HG02571 (cell line): Measurements from ENCODE around the gene RTN4RL1.

Source experiments
- ATAC-seq: cut with Tn5 transposase; IDR thresholded peaks from one replicate; pipeline ENCODE4 v1.9.1; 2021; ENCODE audit warnings: mild to moderate bottlenecking, moderate library complexity; ENCODE audit not compliant: unreplicated experiment

Gene RTN4RL1

DNA sequence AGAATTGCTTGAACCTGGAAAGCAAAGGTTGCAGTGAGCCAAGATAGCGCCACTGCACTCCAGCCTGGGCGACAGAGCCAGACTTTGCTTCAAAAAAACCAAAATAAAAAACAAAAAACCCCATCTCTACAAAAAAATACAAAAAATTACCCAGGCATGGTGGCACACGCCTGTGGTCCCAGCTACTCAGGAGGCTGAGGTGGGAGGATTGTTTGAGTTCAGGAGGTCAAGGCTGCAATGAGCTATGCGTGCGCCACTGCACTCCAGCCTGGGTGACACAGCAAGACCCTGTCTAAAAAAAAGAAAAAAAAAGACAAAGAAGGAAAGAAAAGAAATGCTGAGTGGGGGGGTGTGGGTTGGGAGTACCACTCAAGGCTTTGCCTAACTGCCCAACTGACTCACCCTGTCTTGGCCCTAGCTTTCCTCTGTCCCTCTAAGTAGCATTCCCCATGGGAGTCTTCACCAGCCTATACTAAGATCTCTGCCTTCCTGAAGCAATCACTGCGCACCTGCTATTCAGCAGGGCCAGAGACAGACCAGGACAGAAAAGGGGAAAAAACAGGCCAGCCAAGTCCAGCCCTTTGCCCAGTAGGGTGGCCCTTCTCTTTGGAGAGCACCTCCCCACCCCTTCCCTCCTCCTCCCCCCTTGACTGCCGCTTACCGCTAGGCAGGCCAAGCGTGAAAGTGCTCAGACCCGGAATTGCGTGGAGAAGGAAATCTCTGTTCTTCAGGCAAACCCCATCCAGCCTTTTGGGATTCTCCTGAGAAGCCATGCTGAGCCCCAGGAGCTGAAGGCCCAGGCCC lies 45.8 kb downstream of the RTN4RL1 start:
- no peak for ATAC-seq

DNA sequence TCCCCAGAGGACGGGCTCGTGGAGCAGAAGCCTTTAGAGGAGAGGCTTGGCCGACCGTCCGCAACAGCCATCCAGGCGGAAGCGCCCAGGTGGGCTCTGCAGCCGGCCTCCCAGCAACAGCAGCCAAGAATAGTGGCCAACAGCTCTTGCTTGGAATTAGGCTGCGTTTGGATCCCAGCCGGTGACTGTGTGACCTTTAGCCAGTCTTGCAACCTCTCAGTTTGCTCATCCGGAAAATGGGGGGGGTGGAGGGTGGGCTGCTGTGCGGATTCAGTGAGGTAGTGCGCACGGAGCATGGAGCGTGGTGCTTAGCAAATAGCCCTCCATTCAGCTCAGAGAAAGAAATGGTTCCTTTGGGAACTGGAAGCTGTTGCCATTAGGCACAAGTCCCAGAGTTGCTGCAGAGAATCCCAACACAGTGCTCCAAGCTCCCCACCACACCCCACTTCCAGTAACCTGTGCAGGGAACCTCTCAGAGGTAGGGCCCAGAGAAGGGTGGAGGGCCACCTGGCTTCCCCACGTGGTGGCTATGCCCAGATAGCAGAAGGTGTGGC lies 46.7 kb downstream of the RTN4RL1 start:
- no peak for ATAC-seq

DNA sequence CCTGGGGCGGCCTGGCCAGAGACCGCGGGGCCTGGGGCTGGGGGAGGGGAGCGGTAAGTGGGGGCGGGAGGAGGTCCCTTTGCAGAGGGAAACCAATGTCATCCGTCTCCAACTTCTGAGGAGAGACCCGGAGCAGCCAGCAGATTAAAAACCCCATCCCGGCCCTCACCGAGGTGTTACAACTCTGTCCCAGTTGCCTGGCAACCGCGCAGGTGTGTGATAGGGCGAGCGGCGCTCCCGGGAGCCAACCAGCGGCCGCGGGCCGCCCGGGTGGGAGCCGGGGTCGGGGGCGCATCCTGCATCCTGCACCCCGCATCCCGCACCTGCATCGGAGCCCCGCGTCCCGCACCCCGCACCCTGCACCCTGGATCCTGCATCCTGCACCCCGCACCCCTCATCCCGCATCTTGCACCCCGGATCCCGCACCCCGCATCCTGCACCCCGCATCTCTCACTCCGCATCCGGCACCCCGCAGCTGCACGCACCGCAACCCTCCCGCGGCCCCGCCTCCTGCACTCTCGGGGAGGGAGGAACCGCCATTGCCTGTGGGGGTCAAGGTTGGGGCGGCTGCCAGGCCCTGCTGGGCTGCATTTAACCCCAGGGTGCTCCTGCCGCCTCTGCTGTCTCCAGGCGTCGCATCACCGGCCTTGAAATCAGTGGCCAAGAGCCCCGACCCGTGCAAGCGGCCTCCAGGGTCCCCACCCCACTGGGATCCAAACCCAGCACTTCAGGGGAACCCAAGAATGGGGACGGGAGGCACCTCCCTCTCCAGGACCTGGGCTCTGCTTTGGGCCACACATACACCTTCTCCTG lies 47.3 kb downstream of the RTN4RL1 start:
- no peak for ATAC-seq

DNA sequence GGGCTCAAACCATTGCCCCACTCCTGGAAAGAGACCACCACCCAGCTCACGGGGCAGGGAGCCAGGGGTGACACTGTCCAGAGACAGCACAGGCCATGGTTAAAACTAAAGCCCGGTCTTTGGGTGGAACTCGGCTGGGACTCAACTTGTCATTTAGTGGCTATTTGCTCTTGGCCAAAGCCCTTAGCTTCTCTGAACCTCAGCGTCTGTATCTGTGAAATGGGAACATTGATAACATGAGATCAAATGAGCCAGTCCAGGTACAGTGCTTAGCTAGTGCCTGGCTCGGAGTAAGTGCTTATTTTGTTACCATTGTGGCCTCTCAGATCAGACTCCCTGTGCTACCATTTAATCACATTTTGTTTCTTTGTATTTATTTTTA lies 48.5 kb downstream of the RTN4RL1 start:
- ATAC-seq, result no peak

DNA sequence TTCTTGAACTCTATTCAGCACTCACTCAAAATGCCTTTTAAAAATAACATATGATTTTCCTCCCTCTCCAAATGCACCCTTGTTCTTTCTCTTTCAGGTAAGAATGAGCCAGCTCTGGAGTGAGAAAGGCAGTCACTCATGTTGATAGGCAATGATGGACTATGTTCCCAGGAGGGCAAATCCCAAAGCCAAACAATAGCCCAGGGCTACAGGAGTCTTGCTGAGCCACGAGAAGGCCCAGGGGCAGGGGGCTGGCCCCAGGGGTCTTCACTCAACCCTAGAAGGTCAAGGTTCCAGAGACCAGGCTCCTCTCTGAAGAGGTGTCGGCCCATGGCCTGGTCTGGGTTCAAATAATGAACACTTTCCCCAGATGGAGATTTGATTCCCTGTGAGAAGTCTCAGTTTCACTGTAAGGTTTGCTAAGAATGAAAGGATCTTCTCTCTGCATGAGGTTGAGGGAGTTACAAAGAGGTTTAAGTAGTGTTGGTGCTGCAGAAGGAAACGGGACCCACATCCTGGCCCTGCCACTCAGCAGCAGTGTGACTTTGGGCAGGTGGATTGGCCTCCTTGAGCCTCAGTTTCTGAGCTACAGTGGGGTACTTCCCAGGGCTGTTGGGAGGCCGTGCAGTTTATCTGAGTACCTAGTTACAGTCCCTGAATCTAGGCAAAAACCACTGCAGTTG lies 49.0 kb downstream of the RTN4RL1 start:
- no peak for ATAC-seq

DNA sequence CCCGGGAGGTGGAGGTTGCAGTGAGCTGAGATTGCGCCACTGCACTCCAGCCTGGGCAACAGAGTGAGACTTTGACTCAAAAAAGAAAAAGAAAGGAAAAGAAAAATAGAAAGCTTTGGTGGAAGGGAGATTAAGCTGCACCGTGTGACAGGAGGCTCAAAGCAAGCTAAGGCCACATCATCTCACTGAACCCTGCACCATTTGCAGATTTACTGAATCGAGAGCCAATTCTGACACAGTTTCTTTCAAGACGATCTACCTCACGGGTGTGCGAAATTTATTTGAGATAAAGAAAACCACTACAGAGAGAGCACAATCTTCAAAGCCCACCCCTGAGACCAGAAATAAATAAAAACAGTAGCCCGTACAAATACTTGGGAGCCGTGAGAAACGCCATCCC lies 49.6 kb downstream of the RTN4RL1 start:
- ATAC-seq, result no peak

DNA sequence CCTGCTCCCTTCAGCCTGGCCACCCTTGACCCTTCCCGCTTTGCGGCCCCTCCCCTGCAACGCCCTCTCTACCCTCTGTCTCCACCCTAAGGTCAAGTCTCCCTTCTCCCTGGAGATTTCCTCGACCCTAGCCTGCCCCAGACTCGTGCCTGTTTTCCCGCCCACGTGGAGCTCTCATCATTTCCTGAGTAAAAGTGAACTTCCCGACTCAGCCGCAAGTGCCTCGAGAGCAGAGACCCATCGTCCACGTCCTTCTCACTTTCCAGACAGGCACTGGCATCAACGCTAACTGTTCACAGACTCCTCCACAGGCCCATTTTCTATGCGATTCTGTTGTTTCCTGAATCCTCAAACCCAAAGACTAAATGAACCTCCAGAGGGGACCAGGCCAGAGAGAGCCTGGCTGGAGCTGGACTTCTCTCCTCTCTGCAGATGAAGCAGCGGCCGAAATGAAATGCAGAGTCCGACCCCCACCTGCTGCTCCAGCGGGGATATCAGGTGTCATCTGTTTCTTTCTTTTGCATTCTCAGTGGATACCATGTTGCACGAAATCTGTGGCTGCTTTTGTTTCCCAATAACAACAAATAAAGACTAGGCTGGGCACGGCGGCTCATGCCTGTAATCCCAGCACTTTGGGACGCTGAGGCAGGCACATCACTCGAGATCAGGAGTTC lies 52.5 kb downstream of the RTN4RL1 start:
- no peak for ATAC-seq

DNA sequence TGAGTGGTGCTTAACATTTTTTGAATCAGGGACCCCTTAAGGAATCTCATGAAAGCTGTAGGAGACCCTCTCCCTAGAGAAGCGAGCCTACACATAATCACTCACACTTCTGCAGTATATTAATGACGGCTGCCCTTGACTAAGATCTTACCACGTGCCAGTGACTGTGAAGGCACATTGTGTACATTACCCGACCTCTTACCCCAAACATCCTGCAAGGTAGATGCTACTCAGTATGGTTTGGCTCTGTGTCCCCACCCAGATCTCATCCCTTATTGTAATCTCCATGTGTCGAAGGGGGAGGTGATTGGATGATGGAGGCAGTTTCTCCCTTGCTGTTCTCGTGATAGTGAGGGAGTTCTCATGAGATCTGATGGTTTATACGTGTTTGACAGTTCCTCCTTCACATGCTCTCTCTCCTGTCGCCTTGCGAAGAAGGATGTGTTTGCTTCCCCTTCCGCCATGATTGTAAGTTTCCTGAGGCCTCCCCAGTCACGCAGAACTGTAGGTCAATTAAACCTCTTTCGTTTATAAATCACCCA lies 54.2 kb downstream of the RTN4RL1 start:
- ATAC-seq, result no peak

DNA sequence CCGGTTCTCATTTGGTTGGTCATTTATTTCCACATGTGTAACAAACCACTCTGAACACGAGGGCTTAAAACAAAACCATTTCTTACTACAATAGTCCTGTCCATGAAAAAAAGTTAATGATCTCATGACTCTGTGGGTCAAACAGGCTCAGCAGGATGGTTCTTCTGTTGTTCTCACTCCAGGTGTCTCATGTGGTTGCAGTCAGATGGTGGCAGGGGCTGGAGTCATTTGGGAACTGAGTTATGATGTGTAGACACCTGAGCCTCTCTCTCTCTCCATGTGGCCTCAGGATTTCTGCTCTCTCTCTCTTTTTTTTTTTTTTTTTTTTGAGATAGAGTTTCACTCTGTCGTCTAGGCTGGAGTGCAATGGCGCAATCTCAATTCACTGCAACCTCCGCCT lies 55.4 kb downstream of the RTN4RL1 start:
- ATAC-seq, result no peak

DNA sequence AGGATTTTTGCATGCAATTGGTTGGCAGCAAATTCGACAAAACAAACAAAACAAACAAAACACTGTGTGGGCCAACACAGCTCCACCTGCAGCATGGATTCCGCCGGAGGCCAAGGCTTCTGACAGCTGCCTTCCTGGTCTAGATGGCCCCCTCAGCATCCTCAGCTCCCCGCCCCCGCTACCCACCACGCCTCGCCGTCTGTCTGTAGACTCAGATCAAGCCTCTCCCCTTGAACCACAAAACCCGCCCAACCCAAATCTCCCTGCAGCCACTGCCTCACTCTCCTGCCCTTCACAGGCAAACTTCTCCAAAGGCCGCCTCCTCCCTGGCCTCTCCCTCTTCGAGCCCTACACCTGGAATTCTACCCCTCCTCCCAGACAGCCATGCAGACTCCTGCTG lies 57.9 kb downstream of the RTN4RL1 start:
- no peak for ATAC-seq

DNA sequence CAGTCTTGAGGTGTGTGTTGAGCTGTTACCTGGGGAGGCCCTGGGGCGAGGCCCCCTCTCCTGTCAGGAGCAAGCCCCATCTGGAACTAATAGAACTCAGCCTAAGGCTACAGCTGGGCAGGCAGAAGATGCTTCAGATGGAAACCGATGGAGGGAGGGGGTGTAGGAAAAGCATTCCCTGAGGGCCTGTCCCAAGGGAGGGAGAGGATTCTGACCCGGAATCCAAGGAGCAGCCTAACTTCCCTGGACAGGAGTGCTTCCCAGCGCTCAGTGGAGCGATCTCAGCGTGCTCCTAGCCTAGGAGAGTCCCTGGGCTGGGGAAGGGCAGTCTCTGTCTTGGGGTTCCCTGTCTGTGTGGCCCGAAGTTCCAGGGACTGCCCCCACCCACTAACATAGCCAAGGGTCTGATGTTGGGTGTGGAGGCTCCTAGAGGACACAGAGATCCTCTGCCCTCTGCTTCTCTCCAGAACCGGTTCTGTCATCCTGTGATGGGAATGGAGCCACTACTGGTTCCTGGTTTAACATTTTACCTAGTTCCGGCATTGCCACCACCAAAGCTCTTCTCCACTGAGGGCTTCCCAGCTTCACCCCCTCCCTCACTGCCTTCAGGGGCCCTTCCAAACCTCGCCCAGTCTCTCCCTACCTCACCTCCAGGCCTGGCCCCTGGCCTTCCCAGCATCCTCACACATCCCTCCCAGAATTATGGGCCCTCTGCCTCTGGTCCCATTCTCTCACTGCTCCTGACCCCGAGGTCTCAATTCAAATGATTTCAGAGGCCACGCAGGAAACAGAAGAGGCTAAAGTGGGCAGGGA lies 58.7 kb downstream of the RTN4RL1 start:
- no peak for ATAC-seq

DNA sequence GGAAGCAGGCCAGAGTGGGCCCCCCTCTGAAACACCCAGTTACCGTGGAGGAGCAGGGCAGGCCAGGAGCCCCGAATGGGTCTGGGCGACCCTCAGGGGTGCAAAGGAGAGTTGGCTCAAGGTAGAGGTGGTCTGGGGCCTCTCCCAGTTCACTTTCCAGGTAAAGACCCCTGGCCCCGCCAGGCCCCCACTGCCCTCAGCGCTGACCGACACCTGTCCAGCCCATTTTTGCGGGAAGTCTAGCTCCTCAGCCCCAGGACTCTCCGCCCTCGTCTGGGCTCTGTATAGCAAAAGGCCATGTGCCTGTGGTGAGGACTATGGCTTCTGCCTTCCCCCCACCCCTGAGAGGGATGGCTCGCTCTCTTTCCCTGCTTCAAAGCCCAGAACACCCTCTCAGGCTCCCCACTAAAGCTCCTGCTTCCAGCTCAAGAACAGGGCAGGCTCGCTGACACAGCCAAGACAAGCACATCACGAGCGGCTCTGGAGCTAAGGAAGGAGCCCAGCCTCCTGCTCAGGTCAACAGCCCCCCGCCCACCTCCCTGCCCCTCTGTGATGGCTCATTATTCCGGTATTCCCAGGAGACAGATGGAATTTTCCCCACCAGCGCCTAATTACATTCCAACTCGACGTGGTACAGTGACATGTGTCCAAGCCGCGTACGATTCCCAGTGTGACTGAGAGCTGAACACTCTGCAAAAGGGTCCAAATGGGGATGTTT lies 59.4 kb downstream of the RTN4RL1 start:
- ATAC-seq, result no peak

DNA sequence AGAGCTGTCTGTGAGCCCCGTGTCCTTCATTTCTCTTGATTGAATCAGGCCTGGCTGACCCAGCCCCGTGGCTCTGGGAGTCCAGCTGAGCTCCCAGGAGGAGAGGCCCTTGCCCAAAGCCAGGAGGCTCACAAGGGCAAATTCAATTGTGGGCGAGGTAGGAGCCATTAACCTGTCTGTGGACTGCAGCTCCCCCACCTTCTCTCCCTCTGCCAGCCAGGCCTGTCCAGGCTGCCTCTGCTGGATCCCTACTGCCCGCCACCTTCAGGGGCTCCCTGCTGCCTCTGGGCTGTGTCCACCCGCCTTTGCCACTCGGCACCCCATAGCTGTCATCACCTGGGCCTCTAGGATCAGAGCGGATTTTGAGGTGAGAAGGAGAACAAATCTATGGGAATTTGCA lies 61.9 kb downstream of the RTN4RL1 start:
- no peak for ATAC-seq

DNA sequence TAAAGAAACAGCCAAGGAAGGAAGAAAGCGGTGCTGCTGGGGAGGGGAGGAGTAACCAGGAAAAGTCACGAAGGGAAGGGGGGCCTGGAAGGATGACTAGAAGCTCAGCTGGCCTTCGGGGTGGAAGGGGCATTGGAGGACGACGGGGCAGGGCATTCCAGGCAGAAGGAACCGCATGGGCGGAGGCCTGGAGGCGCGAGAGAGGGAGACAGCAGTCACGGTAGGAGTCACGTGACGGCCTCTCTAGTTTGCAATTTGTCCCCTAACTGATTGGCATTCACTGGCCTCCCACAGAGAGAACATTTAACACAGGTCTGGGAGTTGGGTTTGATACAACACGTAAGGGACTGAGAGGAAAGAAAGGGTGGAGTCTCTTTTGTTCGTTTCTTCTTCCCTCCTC lies 63.9 kb downstream of the RTN4RL1 start:
- ATAC-seq, result no peak

DNA sequence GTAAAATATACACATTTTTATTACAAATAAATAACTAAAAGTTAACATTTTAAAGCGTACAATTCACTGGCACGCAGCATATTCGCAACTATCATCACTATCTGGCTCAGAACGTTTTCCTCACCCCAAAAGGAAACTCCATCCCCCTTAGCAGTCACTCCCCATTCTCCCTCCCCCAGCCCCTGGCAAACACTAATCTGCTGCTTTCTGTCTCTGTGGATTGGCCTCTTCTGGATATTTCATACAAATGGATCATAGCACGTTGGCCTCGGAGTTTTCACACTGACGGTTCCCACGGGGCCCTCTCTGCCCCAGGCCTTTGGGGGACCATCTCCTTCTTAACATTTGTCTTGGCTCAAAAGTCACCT lies 64.6 kb downstream of the RTN4RL1 start:
- ATAC-seq, result no peak

DNA sequence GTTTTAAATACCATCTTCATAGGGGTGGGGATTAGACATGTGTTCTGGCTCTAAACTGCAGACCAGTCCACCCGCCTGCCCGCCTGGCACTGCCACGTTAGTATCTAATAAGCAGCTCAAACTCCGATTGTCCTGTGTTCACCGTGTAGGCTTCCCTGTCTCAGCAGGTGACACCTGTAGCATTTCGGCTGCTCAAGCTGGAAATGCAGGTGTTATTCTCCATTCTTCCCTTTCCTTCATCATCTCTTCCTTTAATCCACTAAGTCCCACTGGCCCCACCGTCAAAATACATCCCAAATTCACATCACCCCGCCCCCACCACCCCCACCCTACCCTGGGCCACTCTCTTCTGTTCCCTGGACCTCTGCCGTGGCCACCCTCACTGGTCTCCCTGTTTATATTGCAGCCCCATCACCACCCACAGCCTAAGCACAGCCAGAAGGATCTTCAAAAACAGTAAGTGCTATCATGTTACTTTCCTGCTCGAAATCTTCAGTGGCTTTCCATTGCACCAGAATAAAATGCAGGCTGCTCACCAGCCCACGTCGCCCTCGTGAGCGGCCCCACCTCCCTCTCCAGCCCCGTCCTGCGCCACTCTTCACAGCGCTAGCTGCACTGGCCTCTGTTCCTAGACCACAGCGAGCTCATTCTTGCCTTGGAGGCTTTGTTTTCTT lies 65.1 kb downstream of the RTN4RL1 start:
- no peak for ATAC-seq

DNA sequence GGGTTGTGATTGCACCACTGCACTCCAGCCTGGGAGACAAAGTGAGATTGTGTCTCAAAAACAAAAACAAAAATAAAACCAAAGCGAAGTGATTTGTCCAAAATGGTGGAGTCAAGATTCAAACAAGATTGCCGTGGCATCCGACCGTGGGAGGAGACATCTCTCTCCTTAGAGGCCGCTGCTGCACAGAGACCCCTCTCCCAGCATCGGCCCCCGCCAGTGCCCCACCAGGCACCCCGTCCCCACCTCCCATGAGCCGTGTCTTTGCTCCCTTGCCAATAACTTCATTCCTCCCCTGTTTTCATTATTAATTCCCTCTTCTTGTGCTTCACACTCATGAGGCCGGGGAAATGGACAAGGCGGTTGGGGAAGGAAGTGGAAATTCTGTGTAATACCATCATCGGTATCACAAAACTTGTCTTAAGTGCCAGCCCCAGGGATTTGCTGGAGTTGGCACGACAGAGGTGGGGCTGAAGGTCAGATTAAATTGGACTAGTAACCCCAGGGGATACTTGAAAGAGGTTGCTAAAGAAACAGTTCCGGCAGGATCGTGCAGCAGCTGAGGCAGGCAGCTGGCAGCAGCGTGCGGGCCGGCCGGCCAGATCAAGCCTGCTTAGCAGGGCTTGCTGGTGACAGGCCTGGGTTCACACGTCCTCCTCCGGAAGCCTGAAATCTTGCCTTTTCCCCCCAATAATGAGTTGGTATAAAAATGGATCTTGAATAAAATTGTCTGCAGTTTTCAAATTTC lies 66.8 kb downstream of the RTN4RL1 start:
- ATAC-seq, result no peak

DNA sequence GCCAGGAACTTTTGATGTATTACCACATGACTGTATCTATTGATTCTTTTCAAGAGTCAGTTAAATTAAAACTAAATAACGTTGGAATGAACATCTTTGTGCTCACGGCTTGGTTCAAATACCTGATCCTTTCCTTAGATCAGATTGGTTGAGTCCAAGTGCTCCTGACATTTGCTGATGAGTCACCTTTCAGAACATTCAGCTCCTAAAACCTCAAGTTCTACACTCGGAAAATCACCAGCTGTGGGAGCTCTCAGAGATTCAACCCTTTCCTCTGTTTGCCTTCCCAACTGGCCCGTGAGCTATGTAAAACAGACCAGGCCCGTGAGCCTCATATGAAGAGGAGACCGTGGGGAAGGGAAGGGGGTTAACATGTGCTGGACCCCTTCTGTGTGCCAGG lies 68.1 kb downstream of the RTN4RL1 start:
- no peak for ATAC-seq
